GM10266 (cell line): ENCODE results near the gene ARF3.

Source experiments
- DNase-seq: peaks from one replicate; pipeline ENCODE4 v3.0.0; 2012; ENCODE audit errors: extremely low spot score
- TF ChIP-seq, protein P1 (sequence below): IDR thresholded peaks from 2 replicates; pipeline ENCODE4 v1.5.1; 2012; ENCODE audit warnings: mild to moderate bottlenecking, low read depth; ENCODE audit not compliant: control insufficient read depth, insufficient read depth; ENCODE audit errors: missing control alignments

The ARF3 gene

DNA sequence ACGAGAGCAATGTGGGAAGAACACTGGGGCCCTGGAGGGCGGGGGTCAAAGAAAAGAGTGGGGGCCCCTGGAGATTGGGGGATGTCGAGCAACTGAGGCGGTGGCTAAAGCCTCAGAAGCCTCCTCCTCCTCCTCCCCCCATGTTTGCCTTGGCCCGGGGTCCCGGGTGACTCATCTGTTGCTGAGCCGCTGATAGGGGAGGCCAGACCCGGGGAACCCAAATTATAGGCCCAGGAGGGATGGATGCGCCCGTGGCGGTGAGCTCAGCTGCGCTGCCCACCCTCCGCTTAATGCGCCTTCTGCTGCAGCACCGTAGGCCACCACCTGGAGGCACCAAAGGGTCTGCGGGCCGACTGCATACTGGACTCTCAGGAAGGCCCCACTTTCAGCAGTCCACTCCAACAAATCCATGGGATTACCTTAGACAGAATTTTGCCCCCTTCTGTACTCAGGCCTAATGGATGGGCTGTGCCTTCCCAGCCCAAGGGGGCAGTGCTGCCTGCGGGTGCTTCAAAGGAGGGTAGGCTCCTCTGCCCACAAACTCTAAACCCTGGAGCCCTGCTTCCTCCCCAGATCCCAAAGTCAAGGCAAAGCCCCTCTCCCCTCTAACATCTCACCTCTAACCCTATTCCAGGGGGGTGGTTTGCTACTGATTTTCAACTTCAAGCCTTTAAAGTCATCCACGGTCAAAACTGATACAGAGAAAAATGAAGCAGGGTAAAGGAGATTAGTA is 16.8 kb upstream of the ARF3 start:
- TF ChIP-seq, protein P1, sequence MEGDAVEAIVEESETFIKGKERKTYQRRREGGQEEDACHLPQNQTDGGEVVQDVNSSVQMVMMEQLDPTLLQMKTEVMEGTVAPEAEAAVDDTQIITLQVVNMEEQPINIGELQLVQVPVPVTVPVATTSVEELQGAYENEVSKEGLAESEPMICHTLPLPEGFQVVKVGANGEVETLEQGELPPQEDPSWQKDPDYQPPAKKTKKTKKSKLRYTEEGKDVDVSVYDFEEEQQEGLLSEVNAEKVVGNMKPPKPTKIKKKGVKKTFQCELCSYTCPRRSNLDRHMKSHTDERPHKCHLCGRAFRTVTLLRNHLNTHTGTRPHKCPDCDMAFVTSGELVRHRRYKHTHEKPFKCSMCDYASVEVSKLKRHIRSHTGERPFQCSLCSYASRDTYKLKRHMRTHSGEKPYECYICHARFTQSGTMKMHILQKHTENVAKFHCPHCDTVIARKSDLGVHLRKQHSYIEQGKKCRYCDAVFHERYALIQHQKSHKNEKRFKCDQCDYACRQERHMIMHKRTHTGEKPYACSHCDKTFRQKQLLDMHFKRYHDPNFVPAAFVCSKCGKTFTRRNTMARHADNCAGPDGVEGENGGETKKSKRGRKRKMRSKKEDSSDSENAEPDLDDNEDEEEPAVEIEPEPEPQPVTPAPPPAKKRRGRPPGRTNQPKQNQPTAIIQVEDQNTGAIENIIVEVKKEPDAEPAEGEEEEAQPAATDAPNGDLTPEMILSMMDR = peak; percentile 63
- DNase-seq = peak; percentile 67

DNA sequence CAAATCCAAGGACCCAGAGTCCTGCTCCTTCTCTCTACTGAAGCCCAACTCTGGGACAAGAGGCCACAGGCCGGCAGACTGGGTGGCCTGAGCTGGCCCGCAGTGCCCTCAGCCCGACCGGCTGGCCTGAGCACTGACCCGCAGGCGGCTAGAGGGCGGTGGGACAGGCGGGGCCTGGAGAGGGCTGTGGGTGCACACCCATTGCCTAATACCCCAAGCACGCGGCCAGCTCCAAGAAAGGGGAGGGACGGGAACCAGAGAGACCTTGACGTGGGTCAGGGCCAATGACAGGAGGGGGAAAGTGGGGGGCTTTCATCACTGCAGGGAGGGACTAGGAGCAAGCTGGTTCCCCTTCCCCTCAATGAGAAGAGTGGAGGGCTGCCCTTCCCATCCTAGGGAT is 16.2 kb upstream of the ARF3 start:
- DNase-seq = no peak
- TF ChIP-seq, protein P1 = no peak

- TF ChIP-seq, protein P1 = no peak
- DNase-seq = no peak
Measured at GRCh38 chr12:48972952-48973483, 15.7 kb upstream of the ARF3 start.

- TF ChIP-seq, protein P1 = no peak
- DNase-seq = peak; percentile 42
Measured at GRCh38 chr12:48972213-48972951, 15.1 kb upstream of the ARF3 start.

- TF ChIP-seq, protein P1 = no peak
- peak; percentile 25 for DNase-seq
Measured at GRCh38 chr12:48970702-48971334, 13.5 kb upstream of the ARF3 start.

DNA sequence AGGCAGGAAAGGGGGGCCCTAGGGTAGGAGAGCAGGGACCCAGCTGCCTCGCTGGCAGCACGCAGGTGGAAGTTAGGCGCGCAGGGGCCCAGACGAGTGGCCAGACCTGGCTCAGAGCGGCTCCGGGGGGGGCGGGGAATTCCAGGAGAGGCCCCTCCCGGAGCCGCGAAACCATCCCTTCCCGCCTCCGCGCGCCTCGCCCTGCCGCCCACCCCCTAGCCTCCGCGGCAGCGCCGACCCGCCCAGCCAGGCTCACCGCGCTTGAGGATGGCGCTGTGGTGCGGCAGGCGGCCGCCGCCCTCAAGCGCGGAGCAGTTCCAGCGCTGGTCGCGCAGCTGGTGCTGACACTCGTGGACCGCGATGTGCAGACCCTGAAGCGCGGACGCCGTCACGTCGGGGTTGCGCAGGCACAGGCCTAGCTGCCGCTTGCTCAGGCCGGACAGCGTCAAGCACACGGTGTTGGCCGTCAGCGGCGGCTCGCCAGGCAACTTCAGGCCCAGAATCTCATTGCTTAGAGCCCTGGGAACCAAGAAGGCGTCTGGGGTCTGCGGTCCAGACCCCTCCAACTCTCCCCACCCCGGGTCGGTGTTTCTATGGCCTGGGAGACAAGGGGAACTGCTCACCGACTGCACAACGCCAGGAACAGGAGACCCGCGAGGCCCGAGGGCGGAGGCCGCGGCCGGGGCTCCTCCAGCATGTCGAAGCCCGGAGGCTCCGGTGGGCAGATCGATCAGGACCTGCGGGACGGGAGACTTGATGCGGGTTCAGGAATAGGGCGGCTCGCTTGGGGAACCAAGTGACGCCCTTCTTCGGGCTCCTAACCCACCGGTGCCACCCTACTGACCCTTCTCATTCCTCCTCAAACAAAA is 12.8 kb upstream of the ARF3 start:
- TF ChIP-seq, protein P1 = peak; percentile 37
- DNase-seq = peak; percentile 74
